Amygdala (tissue), 56 donors: ENCODE data around the gene ZNF648.
"Not testable (repeated sequence)": the region's sequence is repeated elsewhere in the genome, so short reads cannot be mapped to it uniquely, and the experiment has no call there.

ENCODE experiments used
- DNase-seq, 56 donors: peaks; one replicate each; lab custom pipeline; 2025; lab: John Stamatoyannopoulos, UW

Gene ZNF648, protein sequence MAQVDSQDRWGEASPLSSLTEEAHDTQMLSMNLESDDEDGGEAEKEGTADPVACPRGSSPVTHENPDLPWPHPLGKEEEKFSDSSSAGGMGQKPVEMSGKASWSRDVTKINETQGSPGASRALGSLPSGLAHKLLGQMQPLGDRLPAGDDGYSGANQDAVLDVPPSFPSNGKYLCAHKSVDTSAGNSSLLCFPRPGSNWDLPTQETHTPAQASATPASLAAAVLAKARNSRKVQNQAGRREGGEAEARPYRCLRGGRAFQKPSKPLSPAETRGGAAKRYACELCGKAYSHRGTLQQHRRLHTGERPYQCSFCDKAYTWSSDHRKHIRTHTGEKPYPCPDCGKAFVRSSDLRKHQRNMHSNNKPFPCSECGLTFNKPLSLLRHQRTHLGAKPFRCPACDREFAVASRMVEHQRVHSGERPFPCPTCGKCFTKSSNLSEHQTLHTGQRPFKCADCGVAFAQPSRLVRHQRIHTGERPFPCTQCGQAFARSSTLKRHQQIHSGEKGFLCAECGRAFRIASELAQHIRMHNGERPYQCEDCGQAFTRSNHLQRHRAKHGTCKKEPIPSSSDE

DNA sequence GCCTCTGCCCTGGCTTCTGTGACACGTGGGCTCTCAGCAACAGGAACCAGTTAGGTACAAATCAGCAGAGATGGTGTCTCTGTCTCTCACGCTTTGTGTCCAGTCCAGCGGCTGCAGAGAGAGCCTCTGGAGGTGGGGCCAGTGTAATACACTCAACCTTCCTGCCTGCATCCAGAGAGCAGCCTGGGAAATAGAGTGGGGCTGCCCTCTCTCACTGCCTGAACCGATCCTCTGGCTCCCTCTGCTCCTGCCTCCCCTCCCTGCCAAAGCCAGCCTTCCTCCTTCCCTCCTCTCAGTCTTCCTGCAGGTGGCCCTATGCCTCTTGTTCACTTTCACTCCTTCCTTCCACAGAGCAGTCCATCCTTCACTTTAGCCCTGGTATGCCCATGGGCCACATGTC lies at the start of gene ZNF648:
Gene ZNF648 (minus strand): TSS at position 119 of the 400 bp plus-strand sequence. CDS start 3,702 bp downstream, outside the sequence.
- DNase-seq: no peak

DNA sequence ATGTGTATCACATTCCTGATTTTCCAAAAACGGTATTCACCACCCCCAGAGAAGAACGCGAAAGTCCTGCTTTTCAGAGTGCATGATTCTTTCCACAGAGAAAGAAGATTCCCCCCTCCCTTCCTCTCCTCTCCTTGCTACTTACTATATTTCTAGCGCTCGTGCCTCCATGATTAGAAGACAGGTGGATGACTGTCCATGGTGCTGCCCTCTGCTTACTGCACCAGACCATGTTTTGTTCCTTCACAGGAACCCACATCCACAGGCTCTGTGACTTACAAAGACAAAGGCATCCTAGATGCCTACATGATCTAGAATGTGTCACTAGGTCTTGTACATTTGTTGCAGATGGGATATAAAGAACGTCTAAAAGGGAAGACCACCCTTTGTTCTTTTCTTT lies 49.1 kb upstream of the ZNF648 start:
- DNase-seq: no peak

DNA sequence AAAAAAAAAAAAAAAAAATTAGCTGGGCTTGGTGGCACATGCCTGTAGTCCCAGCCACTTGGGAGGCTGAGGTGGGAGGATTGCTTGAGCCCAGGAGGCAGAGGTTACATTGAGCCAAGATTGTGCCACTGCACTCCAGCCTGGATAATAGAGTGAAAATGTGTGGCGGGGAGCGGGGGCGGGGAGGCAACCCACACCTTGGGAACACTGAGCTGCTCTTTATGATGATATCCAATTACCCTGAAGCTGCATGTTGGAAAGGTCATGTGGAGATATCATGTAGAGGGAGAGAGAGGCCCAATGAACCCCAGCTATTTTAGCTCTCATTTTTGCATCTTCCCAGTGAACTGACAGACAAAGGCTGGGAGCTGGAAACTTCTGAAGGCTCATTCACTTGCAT lies 48.3 kb upstream of the ZNF648 start:
- DNase-seq: no peak

DNA sequence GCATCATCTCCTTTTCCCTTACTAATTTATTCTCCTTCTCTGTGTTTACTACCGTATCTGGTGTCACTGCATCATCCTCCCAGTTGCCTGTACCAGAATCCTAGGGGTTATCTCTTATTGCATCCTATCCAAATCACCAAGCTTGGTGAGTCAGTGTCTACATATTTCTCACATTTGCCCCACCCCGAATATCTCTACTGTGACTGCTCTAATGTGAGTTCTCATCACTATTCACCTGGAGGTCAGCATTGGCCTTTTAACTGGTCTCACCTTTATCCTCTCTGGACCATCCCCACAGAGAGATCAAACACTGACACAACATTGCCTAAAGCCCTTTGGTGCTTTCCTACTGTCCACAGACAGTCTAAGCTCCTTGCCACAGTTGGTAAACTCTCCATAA lies 45.7 kb upstream of the ZNF648 start:
- no peak for DNase-seq

DNA sequence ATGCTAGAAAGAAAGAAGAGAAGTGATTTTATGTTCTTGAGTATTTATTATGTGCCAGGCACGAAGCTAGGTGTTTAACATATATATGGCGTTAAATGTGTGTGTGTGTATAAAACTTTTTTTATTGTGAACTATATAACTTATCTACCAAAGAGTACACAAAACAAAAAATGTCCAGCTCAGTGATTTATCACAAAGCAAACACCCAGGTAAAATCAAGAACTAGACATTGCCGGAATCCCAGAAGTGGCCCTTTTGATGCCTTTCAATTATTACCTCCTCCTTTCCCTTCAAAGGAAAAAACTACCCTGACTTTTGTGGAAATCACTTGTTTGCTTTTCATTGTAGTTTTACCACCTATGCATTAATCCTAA lies 40.5 kb upstream of the ZNF648 start:
- no peak for DNase-seq

DNA sequence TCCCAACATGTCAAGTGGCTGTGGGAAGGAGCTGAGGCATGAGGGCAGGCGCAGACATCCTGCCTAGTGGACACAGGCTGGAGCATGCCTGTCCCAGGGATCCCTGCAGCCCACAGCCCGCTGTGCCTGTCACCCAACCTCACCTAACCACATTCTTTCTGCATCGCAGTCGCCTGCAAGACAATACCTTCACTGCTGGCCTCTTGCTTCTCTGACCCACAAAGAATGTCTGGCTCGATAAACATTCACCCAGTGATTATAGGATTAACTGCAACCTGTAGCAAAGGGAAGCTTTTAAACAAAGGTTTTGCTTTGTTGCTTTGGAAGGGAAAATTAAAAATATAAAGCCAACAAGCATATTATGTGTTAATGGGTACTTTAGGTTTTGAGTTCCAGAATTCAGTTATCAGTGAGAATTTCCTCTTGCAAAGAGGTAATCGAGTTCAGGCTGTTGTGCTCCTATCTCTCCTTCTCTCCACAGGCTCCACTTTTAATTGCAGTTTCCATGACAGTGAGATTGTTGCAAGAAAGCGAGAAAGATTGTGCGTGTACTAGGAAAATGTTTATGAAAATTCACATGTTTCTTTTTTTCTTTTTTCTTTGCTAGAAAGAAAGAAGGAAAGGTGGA lies 40.0 kb upstream of the ZNF648 start:
- no peak for DNase-seq

DNA sequence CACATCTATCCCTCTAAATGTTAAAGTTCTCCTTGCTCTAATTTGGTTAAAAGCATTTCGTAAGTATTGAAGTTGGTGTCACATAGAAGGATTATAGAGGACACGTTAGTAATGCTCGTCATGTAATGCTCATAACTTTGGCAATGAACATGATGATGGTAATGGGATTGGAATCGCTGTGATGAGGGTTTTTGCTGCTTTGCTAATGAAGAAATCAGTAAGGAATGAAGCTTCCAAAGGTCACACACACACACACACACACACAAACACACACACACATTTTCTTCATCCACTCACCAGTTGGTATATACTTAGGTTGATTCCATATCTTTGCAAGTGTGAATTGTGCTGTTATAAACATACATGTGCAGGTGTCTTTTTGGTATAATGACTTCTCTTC lies 36.8 kb upstream of the ZNF648 start:
- DNase-seq: no peak

DNA sequence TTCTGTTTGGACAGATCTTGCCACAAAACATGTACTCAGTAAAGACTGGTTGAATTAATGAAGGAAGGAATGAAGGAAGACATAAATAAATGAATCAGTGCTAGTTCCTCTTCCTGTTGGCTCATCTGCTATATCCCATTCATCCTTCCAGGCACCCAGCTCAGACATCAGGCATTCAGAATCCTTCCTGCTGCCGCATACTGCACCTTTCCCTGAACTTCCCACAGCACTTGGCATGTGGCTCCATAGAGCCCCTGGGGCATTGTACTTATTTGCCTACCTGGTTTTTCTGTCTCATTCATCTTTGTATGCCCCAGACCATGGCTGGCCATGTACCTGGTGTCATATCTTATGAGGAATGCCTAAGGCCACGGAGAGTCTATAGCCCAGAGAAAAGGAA lies 34.4 kb upstream of the ZNF648 start:
- DNase-seq: no peak

DNA sequence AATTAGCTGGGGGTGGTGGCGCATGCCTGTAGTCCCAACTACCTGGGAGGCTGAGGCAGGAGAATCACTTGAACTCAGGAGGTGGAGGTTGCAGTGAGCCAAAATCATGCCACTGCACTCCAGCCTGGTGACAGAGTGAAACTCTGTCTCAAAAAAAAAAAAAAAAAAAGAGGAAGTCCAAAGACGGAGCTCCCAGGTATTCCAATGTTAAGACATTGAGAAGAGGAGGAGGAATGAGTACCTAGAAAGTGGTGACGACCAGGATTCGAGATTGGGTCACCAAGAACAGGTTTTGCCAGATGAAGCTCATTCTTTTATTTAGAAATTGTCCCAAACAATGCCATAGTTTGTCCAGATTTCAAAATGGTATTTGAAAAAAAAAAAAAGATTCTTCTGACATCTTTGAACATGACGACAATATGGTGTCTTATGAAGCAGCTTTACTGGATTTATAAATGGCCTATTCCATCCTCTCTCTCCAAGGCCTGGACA lies 33.0 kb upstream of the ZNF648 start:
- DNase-seq: not testable (repeated sequence)

DNA sequence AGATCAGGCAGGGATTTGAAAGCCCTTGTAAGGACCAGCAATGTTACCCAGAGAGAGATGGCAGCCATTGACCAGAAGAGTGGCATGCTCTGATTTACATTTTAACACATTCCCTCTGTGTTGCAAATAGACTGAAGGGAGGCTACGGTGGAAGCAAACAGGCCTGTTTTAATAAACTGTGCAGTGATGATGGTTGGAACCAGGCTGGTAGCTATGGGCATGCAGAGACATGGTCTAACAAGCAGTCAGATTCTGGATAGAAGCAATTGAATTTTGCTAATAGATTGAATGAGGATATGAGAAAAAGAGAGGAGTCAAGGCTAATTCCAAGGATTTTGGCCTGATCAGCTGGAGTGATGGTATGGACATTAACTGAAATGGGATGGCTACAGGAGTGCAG lies 32.3 kb upstream of the ZNF648 start:
- no peak for DNase-seq

DNA sequence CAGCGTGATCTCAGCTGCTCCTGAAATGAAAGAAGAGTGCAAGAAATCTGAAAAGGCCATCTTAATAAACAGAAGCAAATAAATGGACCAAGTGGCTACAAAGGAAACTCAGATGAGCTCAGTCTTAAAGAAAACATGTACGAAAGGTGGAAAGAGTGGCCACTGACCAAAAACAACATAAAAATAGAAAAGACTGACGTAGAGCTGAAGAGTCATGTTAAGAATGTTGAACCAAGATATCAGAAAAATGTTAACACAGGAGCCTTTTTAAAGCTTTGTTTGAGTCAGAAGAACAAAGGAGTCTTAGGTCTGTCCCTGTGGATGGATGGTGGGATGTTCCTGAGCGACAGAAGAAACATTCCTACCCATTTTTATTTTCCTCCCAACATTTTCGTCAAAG lies 30.8 kb upstream of the ZNF648 start:
- DNase-seq: no peak

DNA sequence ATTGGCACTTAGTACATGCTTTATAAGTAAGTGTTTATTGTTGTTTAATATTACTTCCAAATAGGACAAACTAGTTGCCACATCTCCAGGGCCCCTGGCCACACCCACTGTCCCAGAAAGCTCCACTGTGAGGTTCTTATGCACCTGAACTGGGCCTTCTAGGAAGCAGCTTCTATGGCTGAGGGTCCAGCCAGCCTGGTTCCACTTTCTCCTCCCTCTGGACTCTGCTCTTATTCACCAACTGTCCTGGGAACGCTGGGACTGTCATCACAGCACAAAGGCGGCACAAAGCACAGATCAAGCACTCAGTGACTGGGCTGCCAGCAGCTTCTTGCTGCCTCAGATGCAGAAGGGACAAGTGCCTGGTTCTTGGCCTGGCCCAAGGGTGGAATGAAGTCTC lies 29.6 kb upstream of the ZNF648 start:
- peak in 1 of 56 donors; percentile 9 for DNase-seq

DNA sequence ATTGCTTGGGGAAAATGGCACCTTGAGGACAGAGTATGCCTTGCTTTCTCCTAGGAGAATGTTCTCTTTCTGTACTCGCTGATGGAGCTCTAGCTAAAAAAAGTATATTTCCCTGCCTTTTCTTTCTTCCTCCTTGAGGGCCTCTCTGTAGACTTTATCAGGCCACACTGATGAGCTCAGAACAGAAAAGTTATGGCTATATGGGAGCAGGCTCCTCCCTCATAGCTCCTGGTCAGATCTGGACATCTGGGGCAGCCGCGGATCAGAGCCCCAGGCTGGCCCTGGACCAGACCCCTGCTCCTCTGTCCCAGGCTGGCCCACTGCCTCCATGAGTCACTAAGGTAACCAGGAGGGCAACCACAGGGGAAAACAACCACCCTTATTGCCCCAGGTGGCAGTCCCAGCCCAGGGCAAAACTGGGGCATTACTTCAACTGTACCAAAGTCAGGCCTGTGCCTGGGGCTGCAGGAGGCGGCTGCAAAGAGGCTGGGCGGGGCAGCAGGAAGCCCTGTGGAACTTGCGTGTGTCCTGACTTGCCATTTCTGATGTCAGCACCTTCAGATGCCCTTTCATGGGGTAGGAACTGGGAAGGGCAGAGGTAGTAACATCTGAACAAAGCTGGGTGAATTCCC lies 26.3 kb upstream of the ZNF648 start:
- DNase-seq: no peak

DNA sequence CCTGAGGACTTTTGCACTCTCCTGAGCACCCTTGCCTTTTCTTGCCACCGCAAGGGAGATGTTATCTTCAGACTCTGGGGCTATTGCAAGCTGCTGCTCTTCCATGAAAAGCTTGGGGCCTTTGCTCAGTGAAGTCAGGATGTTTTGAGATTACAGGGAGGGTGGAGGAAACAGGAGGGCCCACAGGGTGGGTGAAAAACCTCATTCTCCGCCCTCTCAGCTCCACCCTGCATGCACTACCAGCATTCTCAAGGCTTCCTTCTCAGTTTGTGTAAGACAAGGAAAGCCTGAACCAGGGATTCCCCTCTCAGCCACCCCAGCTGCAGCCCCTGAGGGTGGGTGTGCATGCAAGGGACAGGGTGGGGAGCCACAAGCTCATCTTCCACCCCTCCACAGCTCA lies 25.8 kb upstream of the ZNF648 start:
- DNase-seq: no peak

DNA sequence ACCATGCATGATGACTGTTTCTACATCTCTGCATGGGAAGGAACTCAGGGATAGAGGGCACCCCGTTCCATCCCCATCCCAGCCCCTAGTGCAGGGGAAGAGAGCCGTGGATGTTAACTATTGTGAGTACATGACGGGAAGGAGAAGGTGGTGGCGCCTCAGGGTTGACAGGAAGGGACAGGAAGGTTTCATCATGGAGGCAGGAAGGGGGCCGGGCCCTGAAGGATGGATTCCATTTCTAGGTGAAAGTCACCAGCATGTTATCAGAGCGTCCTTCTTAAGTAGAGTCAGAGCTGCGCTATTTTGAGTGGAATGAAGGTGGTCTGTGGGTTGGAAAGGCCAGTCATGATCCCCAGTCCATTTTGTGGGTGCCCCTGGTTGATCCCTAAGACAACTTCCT lies 25.1 kb upstream of the ZNF648 start:
- DNase-seq: no peak

DNA sequence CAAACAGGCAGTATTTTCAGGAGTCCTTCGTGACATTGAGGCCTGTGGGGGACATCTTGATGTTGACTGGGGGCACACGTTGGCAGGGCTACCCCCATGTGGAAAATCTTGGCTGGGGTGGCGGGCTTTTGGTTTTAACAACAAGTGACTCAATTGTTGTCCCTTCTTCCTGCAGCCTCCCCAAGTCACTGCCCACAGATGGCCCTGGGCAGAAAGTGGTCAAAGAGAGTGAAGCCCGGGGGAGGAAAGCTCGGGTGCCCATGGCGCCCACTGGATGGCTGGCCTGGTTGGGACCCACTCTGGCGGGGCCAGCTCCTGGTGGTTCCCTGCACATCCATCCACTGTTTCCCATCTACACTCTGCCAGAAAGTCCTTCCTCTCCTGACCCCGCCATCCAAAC lies 24.6 kb upstream of the ZNF648 start:
- no peak for DNase-seq

DNA sequence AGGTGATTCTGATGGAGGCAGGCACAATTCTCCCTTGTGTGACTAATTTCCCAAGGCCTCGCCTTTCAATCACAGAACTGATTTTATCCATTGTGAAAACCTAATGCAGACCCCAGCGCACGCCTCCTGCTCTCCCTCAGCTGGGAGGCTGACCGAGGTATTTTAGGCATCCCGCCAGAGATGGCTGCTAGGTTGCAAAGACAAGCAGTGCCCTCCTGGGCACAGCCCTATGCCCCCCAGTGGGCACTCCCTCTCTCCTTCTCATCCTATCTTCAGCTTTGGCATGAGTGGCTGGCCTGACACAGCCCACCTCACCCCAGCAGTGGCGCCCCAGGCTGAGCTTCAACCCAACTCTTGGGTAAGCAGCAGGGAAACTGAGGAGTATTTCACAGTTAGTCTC lies 24.2 kb upstream of the ZNF648 start:
- no peak for DNase-seq

DNA sequence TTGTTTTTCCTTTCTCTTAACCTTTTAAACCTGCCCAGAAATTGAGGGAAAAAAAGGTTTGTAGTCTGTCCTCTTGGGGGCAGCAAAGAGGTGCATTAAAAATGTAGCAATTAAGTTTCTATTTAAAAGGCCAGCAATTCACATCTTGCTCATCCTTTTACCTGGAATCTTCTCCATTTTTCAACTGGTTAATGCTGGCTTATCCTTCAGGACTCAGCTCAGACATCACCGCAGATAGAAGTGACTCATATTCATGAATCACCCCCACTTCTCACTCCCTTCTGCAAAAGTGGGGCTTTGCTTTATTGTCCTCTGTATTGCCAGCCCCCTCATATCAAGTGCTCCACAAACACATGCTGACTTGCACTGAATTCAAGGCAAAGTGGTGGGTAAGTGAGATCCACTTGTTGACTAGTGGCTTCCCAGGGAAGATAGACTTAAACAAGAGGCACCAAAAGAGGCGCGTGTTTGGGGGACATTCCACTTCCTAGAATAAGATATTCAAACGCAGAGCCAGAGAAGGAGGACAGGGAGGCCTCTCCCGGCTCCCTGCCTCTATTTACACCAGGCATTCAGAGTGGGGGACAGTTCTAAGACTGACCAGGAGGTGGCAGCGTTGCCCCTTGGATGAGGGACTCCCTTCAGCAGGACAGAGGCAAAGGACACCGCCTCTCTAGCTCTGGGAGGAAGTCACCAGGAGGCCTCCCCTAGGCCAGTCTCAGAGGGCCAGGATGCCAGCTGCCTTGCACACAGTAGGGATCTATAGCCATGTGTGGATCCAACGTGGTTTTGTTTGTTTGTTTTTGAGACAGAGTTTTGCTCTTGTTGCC lies 23.2 kb upstream of the ZNF648 start:
- DNase-seq: peak; percentile 25 to 95 (median 78)

DNA sequence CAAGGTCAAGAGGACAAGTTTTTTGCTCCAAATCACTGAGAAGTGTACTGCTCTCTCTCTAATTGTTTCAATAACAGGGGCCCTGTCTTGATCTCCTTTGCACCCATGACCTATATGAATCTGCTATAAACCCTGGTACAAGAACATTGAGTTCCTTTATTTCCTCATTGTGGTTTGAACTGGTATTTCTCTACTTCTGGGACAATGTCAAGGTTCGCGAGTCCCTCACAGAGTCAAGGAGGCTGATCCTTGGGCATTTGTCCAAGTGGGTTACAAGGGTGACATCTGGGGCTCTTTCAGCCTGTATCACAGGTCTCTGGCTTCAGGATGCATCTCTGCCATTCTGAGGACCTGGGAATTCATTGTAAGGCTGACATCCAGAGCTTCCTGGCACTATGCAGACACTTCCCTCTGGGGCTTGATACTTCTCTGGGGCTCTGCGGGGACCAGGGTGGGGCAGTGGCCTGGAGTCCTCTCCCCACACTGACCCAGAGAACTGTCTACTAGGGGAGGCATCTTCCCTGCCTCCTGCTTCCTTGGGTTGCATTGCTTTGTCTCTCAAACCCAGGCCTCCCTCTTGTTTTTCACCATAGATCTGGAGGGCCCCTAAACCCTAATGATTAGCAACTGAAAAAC lies 22.5 kb upstream of the ZNF648 start:
- no peak for DNase-seq
